Central memory CD8-positive, alpha-beta T cell (primary cell): ENCODE results near the gene ZC3H7B.
"Not testable (repeated sequence)": the region's sequence is repeated elsewhere in the genome, so short reads cannot be mapped to it uniquely, and the experiment has no call there.

ENCODE experiments used
- ATAC-seq: fragments of 150-1000 bp; cut with Tn5 transposase; replicated peaks from 2 replicates; pipeline ENCODE4 v1.10.0; 2022; ENCODE audit warnings: mild to moderate bottlenecking, moderate FRiP score, moderate number of reproducible peaks; ENCODE audit not compliant: poor library complexity, severe bottlenecking; ENCODE audit errors: extremely low read depth
- DNase-seq, 2 donors: peaks; one replicate each; pipeline ENCODE4 v3.0.0; 2021; ENCODE audit warnings: low spot score in 2 of 2
- H3K27ac Mint-ChIP-seq: one replicate; pipeline ENCODE4 v1.8.0; 2022; ENCODE audit warnings: low read depth, mild to moderate bottlenecking, moderate library complexity, mixed read lengths
- H3K27me3 Mint-ChIP-seq: one replicate; pipeline ENCODE4 v1.8.0; 2022; ENCODE audit warnings: mixed read lengths
- H3K36me3 Mint-ChIP-seq: one replicate; pipeline ENCODE4 v1.8.0; 2022; ENCODE audit warnings: mild to moderate bottlenecking, moderate library complexity, mixed read lengths; ENCODE audit not compliant: insufficient read depth
- H3K4me1 Mint-ChIP-seq: one replicate; pipeline ENCODE4 v1.8.0; 2022; ENCODE audit warnings: mixed read lengths
- H3K4me3 Mint-ChIP-seq: one replicate; pipeline ENCODE4 v1.8.0; 2022; ENCODE audit warnings: mild to moderate bottlenecking, moderate library complexity, mixed read lengths
- H3K9me3 Mint-ChIP-seq: one replicate; pipeline ENCODE4 v1.8.0; 2022; ENCODE audit warnings: mixed read lengths

The ZC3H7B gene

GRCh38 chr22:41301085-41302020 lies at the start of gene ZC3H7B:
Gene ZC3H7B, plus strand, starts transcription at chr22:41301525. Its CDS starts 19,136 bp downstream, at chr22:41320661.
- DNase-seq (peak; percentile 62 to 74), ATAC-seq (peak; percentile 97)
- peaks cover 32% of the 10 kb centered on the region for H3K4me1 Mint-ChIP-seq
- no peaks in the 10 kb centered on the region for H3K9me3 Mint-ChIP-seq
- H3K27me3 Mint-ChIP-seq, result no peaks in the 10 kb centered on the region
- peaks cover 2% of the 10 kb centered on the region for H3K36me3 Mint-ChIP-seq
- H3K4me3 Mint-ChIP-seq, result peak within 1 kb of the TSS; percentile 70
- peak within 1 kb of the TSS; percentile 90 for H3K27ac Mint-ChIP-seq

GRCh38 chr22:41252365-41252764 lies 49.0 kb upstream of the ZC3H7B start:
- H3K9me3 Mint-ChIP-seq, result no peaks in the 10 kb centered on the region
- H3K36me3 Mint-ChIP-seq, result peaks cover 40% of the 10 kb centered on the region
- no peaks in the 10 kb centered on the region for H3K4me1 Mint-ChIP-seq
- H3K4me3 Mint-ChIP-seq, result no peak overlapping the region
- ATAC-seq (no peak), DNase-seq (no peak)
- peak overlapping the region; percentile 74 for H3K27ac Mint-ChIP-seq
- no peaks in the 10 kb centered on the region for H3K27me3 Mint-ChIP-seq

GRCh38 chr22:41254230-41254629 lies 47.1 kb upstream of the ZC3H7B start:
- Mint-ChIP-seq H3K36me3 (peaks cover 47% of the 10 kb centered on the region), H3K4me3 (no peak overlapping the region), H3K27me3 (no peaks in the 10 kb centered on the region), H3K27ac (peak overlapping the region; percentile 64), H3K4me1 (no peaks in the 10 kb centered on the region), H3K9me3 (no peaks in the 10 kb centered on the region)
- no peak for ATAC-seq
- DNase-seq, result no peak

- Mint-ChIP-seq H3K4me1 (no peaks in the 10 kb centered on the region), H3K36me3 (peaks cover 49% of the 10 kb centered on the region), H3K9me3 (no peaks in the 10 kb centered on the region), H3K27ac (no peak overlapping the region), H3K27me3 (no peaks in the 10 kb centered on the region), H3K4me3 (no peak overlapping the region)
- DNase-seq (no peak), ATAC-seq (no peak)
Observed at GRCh38 chr22:41256254-41257253, 44.8 kb upstream of the ZC3H7B start.

- Mint-ChIP-seq H3K36me3 (peaks cover 47% of the 10 kb centered on the region), H3K27me3 (no peaks in the 10 kb centered on the region), H3K9me3 (no peaks in the 10 kb centered on the region), H3K4me3 (no peak overlapping the region), H3K4me1 (no peaks in the 10 kb centered on the region), H3K27ac (peak overlapping the region; percentile 41)
- no peak for ATAC-seq
- no peak for DNase-seq
Observed at GRCh38 chr22:41257696-41258095, 43.6 kb upstream of the ZC3H7B start.

- H3K4me1 Mint-ChIP-seq, ATAC-seq, H3K9me3 Mint-ChIP-seq, DNase-seq, H3K27ac Mint-ChIP-seq, H3K4me3 Mint-ChIP-seq, H3K27me3 Mint-ChIP-seq: not testable (repeated sequence)
- H3K36me3 Mint-ChIP-seq, result peaks cover 37% of the 10 kb centered on the region
Observed at GRCh38 chr22:41259756-41260155, 41.6 kb upstream of the ZC3H7B start.

- no peak for ATAC-seq
- Mint-ChIP-seq H3K27ac (peak overlapping the region; percentile 55), H3K36me3 (peaks cover 36% of the 10 kb centered on the region), H3K27me3 (no peaks in the 10 kb centered on the region), H3K4me3 (no peak overlapping the region), H3K4me1 (peaks cover 6% of the 10 kb centered on the region), H3K9me3 (no peaks in the 10 kb centered on the region)
- DNase-seq, result no peak
Observed at GRCh38 chr22:41260871-41261270, 40.5 kb upstream of the ZC3H7B start.

GRCh38 chr22:41261541-41262249 lies 39.6 kb upstream of the ZC3H7B start:
- no peak for ATAC-seq

GRCh38 chr22:41262250-41262765 lies 39.0 kb upstream of the ZC3H7B start:
- no peaks in the 10 kb centered on the region for H3K27me3 Mint-ChIP-seq
- H3K4me1 Mint-ChIP-seq, result peaks cover 10% of the 10 kb centered on the region
- no peak overlapping the region for H3K4me3 Mint-ChIP-seq
- no peak overlapping the region for H3K27ac Mint-ChIP-seq
- DNase-seq, result no peak
- no peak for ATAC-seq
- H3K36me3 Mint-ChIP-seq, result peaks cover 41% of the 10 kb centered on the region
- H3K9me3 Mint-ChIP-seq, result no peaks in the 10 kb centered on the region

More at GRCh38 chr22:41261541-41262249, 39.6 kb upstream of the ZC3H7B start:
- no peak for DNase-seq
- H3K9me3 Mint-ChIP-seq, result no peaks in the 10 kb centered on the region
- no peak overlapping the region for H3K4me3 Mint-ChIP-seq
- peaks cover 38% of the 10 kb centered on the region for H3K36me3 Mint-ChIP-seq
- no peak overlapping the region for H3K27ac Mint-ChIP-seq
- H3K27me3 Mint-ChIP-seq, result no peaks in the 10 kb centered on the region
- peaks cover 10% of the 10 kb centered on the region for H3K4me1 Mint-ChIP-seq

- no peaks in the 10 kb centered on the region for H3K9me3 Mint-ChIP-seq
- H3K4me1 Mint-ChIP-seq, result peaks cover 10% of the 10 kb centered on the region
- no peaks in the 10 kb centered on the region for H3K27me3 Mint-ChIP-seq
- H3K27ac Mint-ChIP-seq, result no peak overlapping the region
- H3K4me3 Mint-ChIP-seq, result no peak overlapping the region
- DNase-seq, result no peak
- ATAC-seq, result no peak
- H3K36me3 Mint-ChIP-seq, result peaks cover 44% of the 10 kb centered on the region
Observed at GRCh38 chr22:41263704-41264103, 37.6 kb upstream of the ZC3H7B start.

- Mint-ChIP-seq H3K9me3 (no peaks in the 10 kb centered on the region), H3K4me3 (no peak overlapping the region), H3K27ac (peak overlapping the region; percentile 75), H3K27me3 (no peaks in the 10 kb centered on the region), H3K4me1 (peaks cover 10% of the 10 kb centered on the region), H3K36me3 (peaks cover 46% of the 10 kb centered on the region)
- DNase-seq, result no peak
- no peak for ATAC-seq
Observed at GRCh38 chr22:41264408-41264941, 36.9 kb upstream of the ZC3H7B start.
